ENCODE data around the gene SMARCA4. TPM values are rescaled to one million over a fixed set of nuclear protein-coding genes. Genes with fewer than 3 reads are reported as not detected.
A peak's percentile ranks its signal among the peaks of the same experiment; 100 is the strongest.

SMARCA4 gene
- total RNA-seq, 1 donor from 2014 or later: 140 TPM

GRCh38 chr19:11010041-11010440 lies 49.2 kb downstream of the SMARCA4 start:
- DNase-seq (ENCODE audit: low spot score): no peak

- DNase-seq (ENCODE audit: low spot score): no peak
Observed at GRCh38 chr19:11012507-11012906, 51.7 kb downstream of the SMARCA4 start.

GRCh38 chr19:11013771-11014170 lies 52.9 kb downstream of the SMARCA4 start:
- no peak for DNase-seq (ENCODE audit: low spot score)

- no peak for DNase-seq (ENCODE audit: low spot score)
Observed at GRCh38 chr19:11014403-11014911, 53.6 kb downstream of the SMARCA4 start.

- no peak for DNase-seq (ENCODE audit: low spot score)
Observed at GRCh38 chr19:11016631-11017030, 55.8 kb downstream of the SMARCA4 start.

- no peak for DNase-seq (ENCODE audit: low spot score)
Observed at GRCh38 chr19:11017275-11018035, 56.6 kb downstream of the SMARCA4 start.

GRCh38 chr19:11018179-11018578 lies 57.3 kb downstream of the SMARCA4 start:
- DNase-seq (ENCODE audit: low spot score): no peak

- peak; percentile 79 for DNase-seq (ENCODE audit: low spot score)
Observed at GRCh38 chr19:11018763-11019162, 57.9 kb downstream of the SMARCA4 start.

GRCh38 chr19:11019262-11019661 lies 58.4 kb downstream of the SMARCA4 start:
- no peak for DNase-seq (ENCODE audit: low spot score)

- DNase-seq (ENCODE audit: low spot score): no peak
Observed at GRCh38 chr19:11019824-11020223, 59.0 kb downstream of the SMARCA4 start.

- no peak for DNase-seq (ENCODE audit: low spot score)
Observed at GRCh38 chr19:11020423-11020822, 59.6 kb downstream of the SMARCA4 start.

- DNase-seq (ENCODE audit: low spot score): no peak
Observed at GRCh38 chr19:11020982-11021759, 60.3 kb downstream of the SMARCA4 start.

GRCh38 chr19:11021760-11022144 lies 60.9 kb downstream of the SMARCA4 start:
- DNase-seq (ENCODE audit: low spot score): no peak

GRCh38 chr19:11023016-11023415 lies 62.2 kb downstream of the SMARCA4 start:
- no peak for DNase-seq (ENCODE audit: low spot score)

- no peak for DNase-seq (ENCODE audit: low spot score)
Observed at GRCh38 chr19:11023710-11024109, 62.9 kb downstream of the SMARCA4 start.

GRCh38 chr19:11024259-11024658 lies 63.4 kb downstream of the SMARCA4 start:
- DNase-seq (ENCODE audit: low spot score): no peak

GRCh38 chr19:11025006-11025405 lies 64.2 kb downstream of the SMARCA4 start:
- DNase-seq (ENCODE audit: low spot score): no peak

GRCh38 chr19:11025445-11025844 lies 64.6 kb downstream of the SMARCA4 start:
- DNase-seq (ENCODE audit: low spot score): no peak

- no peak for DNase-seq (ENCODE audit: low spot score)
Observed at GRCh38 chr19:11025997-11026396, 65.2 kb downstream of the SMARCA4 start.

- no peak for DNase-seq (ENCODE audit: low spot score)
Observed at GRCh38 chr19:11027381-11027780, 66.6 kb downstream of the SMARCA4 start.

GRCh38 chr19:11028146-11028545 lies 67.3 kb downstream of the SMARCA4 start:
- DNase-seq (ENCODE audit: low spot score): no peak

- DNase-seq (ENCODE audit: low spot score): no peak
Observed at GRCh38 chr19:11031421-11032070, 70.7 kb downstream of the SMARCA4 start.
